GM12878 (cell line): ENCODE measurements around the gene OR2Y1.

Experiments used
- CTCF ChIP-seq, 3 experiments: IDR thresholded peaks in 2 of 3; conservative IDR thresholded peaks in 1 of 3; 2 replicates each; pipeline ENCODE4 v1.5.1; 2011; ENCODE audit warnings: low read depth in 3 of 3, low read length in 3 of 3, mild to moderate bottlenecking in 3 of 3, control low read depth in 2 of 3, moderate library complexity in 2 of 3, inconsistent platforms in 1 of 3, mixed read lengths in 1 of 3; ENCODE audit not compliant: control insufficient read depth in 2 of 3, insufficient read depth in 1 of 3; ENCODE audit errors: extremely low read depth in 1 of 3
- ETV6 ChIP-seq, 2 experiments: fragments of 450-650 bp in 1 of 2; IDR thresholded peaks in 1 of 2; conservative IDR thresholded peaks in 1 of 2; 2 replicates each; pipeline ENCODE4 v1.6.1; 2014; ENCODE audit warnings: antibody characterized with exemption in 1 of 2, borderline replicate concordance in 1 of 2, low read depth in 1 of 2, mild to moderate bottlenecking in 1 of 2, moderate library complexity in 1 of 2
- TAF1 ChIP-seq: IDR thresholded peaks from 2 replicates; pipeline ENCODE4 v1.6.1; 2011; ENCODE audit warnings: mild to moderate bottlenecking, low read depth, low read length, borderline replicate concordance

- TF ChIP-seq ETV6 (conservative IDR thresholded peaks at IDR 0.05 in 1 of 2, IDR thresholded peaks at IDR 0.05 in 1 of 2; ENCODE audit: borderline replicate concordance in 1 of 2, low read depth in 1 of 2) (no peak), TAF1 (no peak), CTCF (IDR thresholded peaks at IDR 0.05 in 2 of 3, conservative IDR thresholded peaks at IDR 0.05 in 1 of 3; ENCODE audit: control insufficient read depth in 2 of 3, extremely low read depth in 1 of 3, insufficient read depth in 1 of 3, low read depth in 3 of 3, low read length in 3 of 3) (peak; percentile 47 to 66 (median 59))
These were observed 20.9 kb downstream of the OR2Y1 start for GRCh38 chr5:180718810-180719453.
